Measurements from ENCODE around the gene PLEKHA1. TPM values are rescaled to one million over a fixed set of nuclear protein-coding genes. Genes with fewer than 3 reads are reported as not detected.

The PLEKHA1 gene
- total and polyA plus RNA-seq, 4 donors = 15.9 to 29.2 (median 22.9) TPM

GRCh38 chr10:122481296-122482056 lies 107.0 kb downstream of the PLEKHA1 start:
- Histone ChIP-seq H3K27ac (ENCODE audit: low read depth in 1 of 2, low read length in 2 of 2) (no peak overlapping the region), H3K4me3 (ENCODE audit: low read depth in 1 of 3, low read length in 3 of 3) (no peak overlapping the region), H3K27me3 (ENCODE audit: control insufficient read depth in 4 of 4, insufficient read depth in 4 of 4, low read length in 3 of 4) (no peaks in the 10 kb centered on the region), H3K9ac (ENCODE audit: low read depth in 1 of 2, low read length in 2 of 2) (no peak overlapping the region), H3K4me1 (ENCODE audit: control insufficient read depth in 4 of 4, insufficient read depth in 4 of 4, low read length in 3 of 4) (no peaks in the 10 kb centered on the region), H3K9me3 (ENCODE audit: control insufficient read depth in 4 of 4, low read length in 3 of 4) (no peaks in the 10 kb centered on the region), H3K36me3 (ENCODE audit: control insufficient read depth in 4 of 4, insufficient read depth in 3 of 4, low read depth in 1 of 4, low read length in 3 of 4) (no peaks in the 10 kb centered on the region)
- no peak for DNase-seq (ENCODE audit: low spot score)
- TF ChIP-seq HNF4G (IDR thresholded peaks at IDR 0.05) (no peak), JUND (IDR thresholded peaks at IDR 0.05) (no peak), YY1 (IDR thresholded peaks at IDR 0.05) (no peak), FOXA2 (IDR thresholded peaks at IDR 0.05) (no peak), EGR1 (IDR thresholded peaks at IDR 0.05; ENCODE audit: low read depth in 2 of 2) (no peak), ZBTB33 (IDR thresholded peaks at IDR 0.05) (no peak), RAD21 (IDR thresholded peaks at IDR 0.05) (no peak), TAF1 (conservative IDR thresholded peaks at IDR 0.05) (no peak), SP1 (IDR thresholded peaks at IDR 0.05) (no peak), NR2F2 (IDR thresholded peaks at IDR 0.05) (no peak), HNF4A (conservative IDR thresholded peaks at IDR 0.05) (no peak), RXRA (IDR thresholded peaks at IDR 0.05) (no peak)
- TF ChIP-seq, protein P1, sequence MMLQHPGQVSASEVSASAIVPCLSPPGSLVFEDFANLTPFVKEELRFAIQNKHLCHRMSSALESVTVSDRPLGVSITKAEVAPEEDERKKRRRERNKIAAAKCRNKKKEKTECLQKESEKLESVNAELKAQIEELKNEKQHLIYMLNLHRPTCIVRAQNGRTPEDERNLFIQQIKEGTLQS (IDR thresholded peaks at IDR 0.05) = no peak
- TF ChIP-seq, protein P2, sequence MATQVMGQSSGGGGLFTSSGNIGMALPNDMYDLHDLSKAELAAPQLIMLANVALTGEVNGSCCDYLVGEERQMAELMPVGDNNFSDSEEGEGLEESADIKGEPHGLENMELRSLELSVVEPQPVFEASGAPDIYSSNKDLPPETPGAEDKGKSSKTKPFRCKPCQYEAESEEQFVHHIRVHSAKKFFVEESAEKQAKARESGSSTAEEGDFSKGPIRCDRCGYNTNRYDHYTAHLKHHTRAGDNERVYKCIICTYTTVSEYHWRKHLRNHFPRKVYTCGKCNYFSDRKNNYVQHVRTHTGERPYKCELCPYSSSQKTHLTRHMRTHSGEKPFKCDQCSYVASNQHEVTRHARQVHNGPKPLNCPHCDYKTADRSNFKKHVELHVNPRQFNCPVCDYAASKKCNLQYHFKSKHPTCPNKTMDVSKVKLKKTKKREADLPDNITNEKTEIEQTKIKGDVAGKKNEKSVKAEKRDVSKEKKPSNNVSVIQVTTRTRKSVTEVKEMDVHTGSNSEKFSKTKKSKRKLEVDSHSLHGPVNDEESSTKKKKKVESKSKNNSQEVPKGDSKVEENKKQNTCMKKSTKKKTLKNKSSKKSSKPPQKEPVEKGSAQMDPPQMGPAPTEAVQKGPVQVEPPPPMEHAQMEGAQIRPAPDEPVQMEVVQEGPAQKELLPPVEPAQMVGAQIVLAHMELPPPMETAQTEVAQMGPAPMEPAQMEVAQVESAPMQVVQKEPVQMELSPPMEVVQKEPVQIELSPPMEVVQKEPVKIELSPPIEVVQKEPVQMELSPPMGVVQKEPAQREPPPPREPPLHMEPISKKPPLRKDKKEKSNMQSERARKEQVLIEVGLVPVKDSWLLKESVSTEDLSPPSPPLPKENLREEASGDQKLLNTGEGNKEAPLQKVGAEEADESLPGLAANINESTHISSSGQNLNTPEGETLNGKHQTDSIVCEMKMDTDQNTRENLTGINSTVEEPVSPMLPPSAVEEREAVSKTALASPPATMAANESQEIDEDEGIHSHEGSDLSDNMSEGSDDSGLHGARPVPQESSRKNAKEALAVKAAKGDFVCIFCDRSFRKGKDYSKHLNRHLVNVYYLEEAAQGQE (IDR thresholded peaks at IDR 0.05) = no peak
- TF ChIP-seq, protein P3, sequence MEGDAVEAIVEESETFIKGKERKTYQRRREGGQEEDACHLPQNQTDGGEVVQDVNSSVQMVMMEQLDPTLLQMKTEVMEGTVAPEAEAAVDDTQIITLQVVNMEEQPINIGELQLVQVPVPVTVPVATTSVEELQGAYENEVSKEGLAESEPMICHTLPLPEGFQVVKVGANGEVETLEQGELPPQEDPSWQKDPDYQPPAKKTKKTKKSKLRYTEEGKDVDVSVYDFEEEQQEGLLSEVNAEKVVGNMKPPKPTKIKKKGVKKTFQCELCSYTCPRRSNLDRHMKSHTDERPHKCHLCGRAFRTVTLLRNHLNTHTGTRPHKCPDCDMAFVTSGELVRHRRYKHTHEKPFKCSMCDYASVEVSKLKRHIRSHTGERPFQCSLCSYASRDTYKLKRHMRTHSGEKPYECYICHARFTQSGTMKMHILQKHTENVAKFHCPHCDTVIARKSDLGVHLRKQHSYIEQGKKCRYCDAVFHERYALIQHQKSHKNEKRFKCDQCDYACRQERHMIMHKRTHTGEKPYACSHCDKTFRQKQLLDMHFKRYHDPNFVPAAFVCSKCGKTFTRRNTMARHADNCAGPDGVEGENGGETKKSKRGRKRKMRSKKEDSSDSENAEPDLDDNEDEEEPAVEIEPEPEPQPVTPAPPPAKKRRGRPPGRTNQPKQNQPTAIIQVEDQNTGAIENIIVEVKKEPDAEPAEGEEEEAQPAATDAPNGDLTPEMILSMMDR (IDR thresholded peaks at IDR 0.05; ENCODE audit: low read depth, low read length, missing input control) = no peak
- TF ChIP-seq, protein P4, sequence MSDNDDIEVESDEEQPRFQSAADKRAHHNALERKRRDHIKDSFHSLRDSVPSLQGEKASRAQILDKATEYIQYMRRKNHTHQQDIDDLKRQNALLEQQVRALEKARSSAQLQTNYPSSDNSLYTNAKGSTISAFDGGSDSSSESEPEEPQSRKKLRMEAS (IDR thresholded peaks at IDR 0.05) = no peak
- 91% methylated on average over 6 of the region's 6 CpGs for WGBS

Small RNA genes within 50 kb of the gene (small RNA-seq; reads per million reads assigned to genes)
- gene MIR3941 = not detected
- not detected for gene RNU6-728P

Other genes starting within 250 kb of the PLEKHA1 start
- 1 to 10 TPM in 1 of 2 donors, under 1 TPM in 1; 0.42 to 1.4 TPM for gene BTBD16, start 103.4 kb upstream of the PLEKHA1 start, total RNA-seq
- 1 to 10 TPM; 2.3 to 2.8 TPM for gene BTBD16, start 103.4 kb upstream of the PLEKHA1 start, polyA plus RNA-seq
- gene ARMS2, start 79.9 kb downstream of the PLEKHA1 start, total RNA-seq = under 1 TPM in 1 of 2 donors, not detected in 1; 0.17 TPM
- not detected for gene ARMS2, start 79.9 kb downstream of the PLEKHA1 start, polyA plus RNA-seq
- gene HTRA1, start 86.8 kb downstream of the PLEKHA1 start, total RNA-seq = 10 to 100 TPM in 1 of 2 donors, 1 to 10 TPM in 1; 4.3 to 73.3 TPM
- gene HTRA1, start 86.8 kb downstream of the PLEKHA1 start, polyA plus RNA-seq = 100 to 1,000 TPM in 1 of 2 donors, 10 to 100 TPM in 1; 71.0 to 289 TPM
- not detected for gene DMBT1, start 186.0 kb downstream of the PLEKHA1 start, total RNA-seq
- under 1 TPM in 1 of 2 donors, not detected in 1; 0.03 TPM for gene DMBT1, start 186.0 kb downstream of the PLEKHA1 start, polyA plus RNA-seq

Measured in liver (tissue), 10 donors.